Heart right ventricle (tissue), 16 donors: ENCODE results near the gene GEMIN8. TPM values are rescaled to one million over a fixed set of nuclear protein-coding genes. Genes with fewer than 3 reads are reported as not detected.

Experiments
- ATAC-seq, 8 donors: fragments of 200-7000 bp; cut with Tn5 transposase; one replicate each; pipeline ENCODE4 v1.9.1; 2020; ENCODE audit warnings: mild to moderate bottlenecking in 8 of 8, moderate library complexity in 8 of 8, moderate number of reproducible peaks in 1 of 8
- DNase-seq, 2 donors: peaks; one replicate each; pipeline ENCODE4 v3.0.0-alpha.2; 2020
- H3K27ac ChIP-seq, 10 donors: fragments of 200-600 bp; sonication (generic) in 2 of 10; one replicate each; pipeline versions ENCODE4 v1.5.0 to v1.8.0; 2020 to 2022; ENCODE audit warnings: mild to moderate bottlenecking in 3 of 10
- H3K27me3 ChIP-seq, 7 donors: fragments of 200-600 bp; one replicate each; pipeline ENCODE4 v1.8.0; 2021 to 2022; ENCODE audit warnings: mild to moderate bottlenecking in 2 of 7
- H3K36me3 ChIP-seq, 9 donors: fragments of 200-600 bp; sonication (generic) in 1 of 9; one replicate each; pipeline versions ENCODE4 v1.5.0 to v1.8.0; 2020 to 2022; ENCODE audit warnings: mild to moderate bottlenecking in 2 of 9
- H3K4me1 ChIP-seq, 9 donors: fragments of 200-600 bp; sonication (generic) in 1 of 9; one replicate each; pipeline versions ENCODE4 v1.5.0 to v1.8.0; 2020 to 2022; ENCODE audit warnings: mild to moderate bottlenecking in 4 of 9
- H3K4me3 ChIP-seq, 10 donors: fragments of 200-600 bp; sonication (generic) in 2 of 10; one replicate each; pipeline versions ENCODE4 v1.5.0 to v1.8.0; 2020 to 2022; ENCODE audit warnings: mild to moderate bottlenecking in 7 of 10, moderate library complexity in 2 of 10
- H3K9me3 ChIP-seq, 11 donors: fragments of 200-600 bp in 10 of 11; sonication (generic) in 2 of 11; one replicate each; pipeline versions ENCODE4 v1.5.0 to v1.8.0; 2013 to 2022; ENCODE audit warnings: mild to moderate bottlenecking in 2 of 11, control low read depth in 1 of 11, moderate library complexity in 1 of 11
- WGBS, 2 donors: extraction: QIAGEN DNeasy Blood & Tissue Kit; methylation state at CpG; one replicate each; pipeline ENCODE4 v1.1.7; 2013; ENCODE audit warnings: inconsistent platforms in 1 of 2; 5-methylcytosine and 5-hydroxymethylcytosine counted together
- intact Hi-C, 10 donors: fragments of 100-400 bp; cut with DNase I; formaldehyde crosslinking; loops; one replicate each; pipeline versions ENCODE4 v1.11.1 to v1.14.2; 2022
- polyA plus RNA-seq, 2 donors: library from polyadenylated mRNA; stranded (reverse); fragments of 200-250 nt; gene quantifications; one replicate each; pipeline ENCODE4 v1.2.3, GENCODE V29; 2013
- total RNA-seq, 10 donors: library from RNA; stranded (reverse); fragmentation: NEBNext Ultra II Directional in 3 of 10; extraction: Animal tissue kit (Norgen Biotek cat#: 25700) in 3 of 10; gene quantifications; one replicate each; pipeline versions ENCODE4 v1.2.1 to v1.2.4, GENCODE V29; 2021 to 2023
- TF ChIP-seq, protein P1 (sequence below), 9 donors: fragments of 200-600 bp; sonication (generic) in 2 of 9; IDR thresholded peaks; one replicate each; pipeline versions ENCODE4 v1.5.0 to v1.8.0; 2021 to 2022; ENCODE audit warnings: antibody characterized with exemption in 9 of 9, mild to moderate bottlenecking in 5 of 9, moderate library complexity in 1 of 9
- donor health status: Arrhythmogenic right ventricular cardiomyopathy.
- donor health status: ischemic (EF 13 %, LVEDD 7.1; RV severe dilation, severe dysfunction).
- donor health status: healthy with polysubstance abuse.
- donor health status: DM: no; HTN: yes; CAD: no.
- donor health status: DM: no; HTN: no; CAD: no.
- donor health status: ischemic (EF 25% LVEDD 6.9; RV normal size, moderate dysfunction).
- donor health status: ischemic (EF 25% LVEDD 5.7; RV mildly dilated, moderate dysfunction).
- donor health status: healthy.
- donor health status: DM: yes; HTN: yes; CAD: no.
- donor health status: Ischemic cardiomyopathy.
- donor health status: ischemic (EF 35%, LVEDD 5.7; RV mildly dilated, moderate dysfunction).
- donor health status: nonischemic (EF 11% LVEDD 7.7; RV severe dilation, severe dysfunction).
- donor health status: DM: yes; HTN: yes; CAD: no.
- donor health status: PGD.
- donor health status: ischemic (EF 29% LVEDD 5.4; RV normal size, mild dysfunction).
- donor health status: nonischemic (EF 23%, LVEDD 6.1; RV moderate dilation, normal function).

Gene GEMIN8
- total and polyA plus RNA-seq, 12 donors = 8.2 to 16.7 (median 13.6) TPM

DNA sequence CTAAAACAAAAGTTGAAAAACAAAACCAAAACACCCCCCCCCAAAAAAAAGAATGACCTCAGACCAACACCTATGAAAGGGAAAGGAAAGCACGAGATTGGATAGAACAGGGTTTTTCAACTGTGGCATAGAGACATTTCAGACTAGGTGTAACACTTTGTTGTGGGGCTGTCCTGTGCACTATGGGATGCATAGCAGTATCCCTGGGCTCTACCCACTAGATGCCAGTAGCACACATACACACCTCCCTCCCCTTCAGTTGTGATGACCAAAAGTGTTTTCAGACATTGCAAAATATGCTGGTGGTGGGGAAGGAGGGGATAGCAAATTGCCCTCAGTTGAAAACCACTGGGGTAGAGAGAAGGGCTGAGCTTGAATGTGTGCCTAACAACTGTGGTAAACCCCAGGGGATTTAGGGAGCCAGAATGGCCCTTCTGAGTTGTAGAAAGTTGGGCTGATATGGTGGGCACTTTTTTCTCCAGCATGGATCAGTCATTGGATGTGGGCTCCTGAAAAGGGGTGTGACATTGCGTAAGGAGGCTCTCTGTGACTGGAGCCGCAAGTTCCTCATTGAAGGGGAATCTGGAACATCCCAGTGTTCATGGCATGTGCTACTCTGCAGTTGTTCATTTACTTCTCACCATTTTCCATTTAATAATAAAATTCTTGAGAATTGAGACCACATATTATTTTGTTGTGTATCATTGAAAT lies 8.8 kb upstream of the GEMIN8 start:
- no peak for ATAC-seq
- no peaks in the 10 kb centered on the region for H3K9me3 ChIP-seq
- TF ChIP-seq, protein P1, sequence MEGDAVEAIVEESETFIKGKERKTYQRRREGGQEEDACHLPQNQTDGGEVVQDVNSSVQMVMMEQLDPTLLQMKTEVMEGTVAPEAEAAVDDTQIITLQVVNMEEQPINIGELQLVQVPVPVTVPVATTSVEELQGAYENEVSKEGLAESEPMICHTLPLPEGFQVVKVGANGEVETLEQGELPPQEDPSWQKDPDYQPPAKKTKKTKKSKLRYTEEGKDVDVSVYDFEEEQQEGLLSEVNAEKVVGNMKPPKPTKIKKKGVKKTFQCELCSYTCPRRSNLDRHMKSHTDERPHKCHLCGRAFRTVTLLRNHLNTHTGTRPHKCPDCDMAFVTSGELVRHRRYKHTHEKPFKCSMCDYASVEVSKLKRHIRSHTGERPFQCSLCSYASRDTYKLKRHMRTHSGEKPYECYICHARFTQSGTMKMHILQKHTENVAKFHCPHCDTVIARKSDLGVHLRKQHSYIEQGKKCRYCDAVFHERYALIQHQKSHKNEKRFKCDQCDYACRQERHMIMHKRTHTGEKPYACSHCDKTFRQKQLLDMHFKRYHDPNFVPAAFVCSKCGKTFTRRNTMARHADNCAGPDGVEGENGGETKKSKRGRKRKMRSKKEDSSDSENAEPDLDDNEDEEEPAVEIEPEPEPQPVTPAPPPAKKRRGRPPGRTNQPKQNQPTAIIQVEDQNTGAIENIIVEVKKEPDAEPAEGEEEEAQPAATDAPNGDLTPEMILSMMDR (IDR thresholded peaks at IDR 0.05) = no peak
- DNase-seq = no peak
- H3K36me3 ChIP-seq = no peaks in the 10 kb centered on the region
- no peak overlapping the region for H3K27ac ChIP-seq
- intact Hi-C loops = loop anchor here in 6 of 10 donors (2.0 to 10.0 kb wide), 10 partner anchors 274 to 1224 kb away; no protein-coding TSS in a partner anchor
- H3K4me1 ChIP-seq = peaks cover 0 to 3% (median 0%) of the 10 kb centered on the region in 9 donors
- no peak overlapping the region for H3K4me3 ChIP-seq
- WGBS, 2 donors = 65 to 69% methylated on average over 3 of the region's 3 CpGs
- H3K27me3 ChIP-seq = peaks cover 0 to 44% (median 0%) of the 10 kb centered on the region in 7 donors

DNA sequence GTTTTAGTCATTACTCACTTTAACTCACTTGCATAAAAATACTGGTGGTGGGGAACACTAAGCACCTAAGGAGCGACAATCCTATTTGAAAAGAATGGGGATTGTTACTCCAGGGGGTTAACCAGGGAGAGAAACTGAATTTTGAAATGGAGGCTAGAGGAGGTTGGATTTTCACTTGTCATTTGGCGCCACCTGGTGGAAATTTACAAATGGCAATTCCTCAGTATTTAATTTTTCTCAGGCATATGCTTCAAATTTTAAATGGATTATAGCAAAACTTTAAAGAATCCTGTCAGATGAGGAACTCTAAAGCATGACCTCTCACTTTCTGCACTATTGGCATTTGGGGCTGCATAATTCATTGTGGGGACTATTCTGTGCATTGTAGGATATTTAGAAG lies 2.7 kb upstream of the GEMIN8 start:
- TF ChIP-seq, protein P1 (IDR thresholded peaks at IDR 0.05) = peak; percentile 22 to 83 (median 66)
- peak overlapping the region in 1 of 10 donors; percentile 26 for H3K27ac ChIP-seq

GRCh38 chrX:14030174-14030530 lies 460 bp upstream of the GEMIN8 start:
- H3K27ac ChIP-seq = peak overlapping the region; percentile 55 to 90 (median 84)
- H3K27me3 ChIP-seq = peaks cover 0 to 55% (median 0%) of the 10 kb centered on the region in 7 donors
- H3K9me3 ChIP-seq = no peaks in the 10 kb centered on the region
- 0 to 1% methylated on average over 7 of the region's 7 CpGs for WGBS, 2 donors
- DNase-seq (no peak), ATAC-seq (no peak)
- TF ChIP-seq, protein P1 (IDR thresholded peaks at IDR 0.05) = no peak
- no peaks in the 10 kb centered on the region for H3K36me3 ChIP-seq
- intact Hi-C loops = loop anchor here (2.0 to 10.0 kb wide), 10 partner anchors 265 to 1215 kb away; no protein-coding TSS in a partner anchor
- peak overlapping the region; percentile 50 to 85 (median 72) for H3K4me3 ChIP-seq
- H3K4me1 ChIP-seq = peaks cover 0 to 31% (median 15%) of the 10 kb centered on the region in 9 donors

More for the DNA sequence above, 2.7 kb upstream of the GEMIN8 start:
- Histone ChIP-seq H3K9me3 (no peaks in the 10 kb centered on the region), H3K4me1 (peaks cover 0 to 24% (median 15%) of the 10 kb centered on the region in 9 donors), H3K36me3 (no peaks in the 10 kb centered on the region), H3K4me3 (no peak overlapping the region), H3K27me3 (peaks cover 0 to 66% (median 0%) of the 10 kb centered on the region in 7 donors)
- 3 to 4% methylated on average over 2 of the region's 2 CpGs for WGBS, 2 donors
- ATAC-seq (no peak), DNase-seq (peak in 1 of 2 donors; percentile 38)
- intact Hi-C loops = loop anchor here (1.0 to 10.0 kb wide), 14 partner anchors 268 to 1218 kb away; no protein-coding TSS in a partner anchor

DNA sequence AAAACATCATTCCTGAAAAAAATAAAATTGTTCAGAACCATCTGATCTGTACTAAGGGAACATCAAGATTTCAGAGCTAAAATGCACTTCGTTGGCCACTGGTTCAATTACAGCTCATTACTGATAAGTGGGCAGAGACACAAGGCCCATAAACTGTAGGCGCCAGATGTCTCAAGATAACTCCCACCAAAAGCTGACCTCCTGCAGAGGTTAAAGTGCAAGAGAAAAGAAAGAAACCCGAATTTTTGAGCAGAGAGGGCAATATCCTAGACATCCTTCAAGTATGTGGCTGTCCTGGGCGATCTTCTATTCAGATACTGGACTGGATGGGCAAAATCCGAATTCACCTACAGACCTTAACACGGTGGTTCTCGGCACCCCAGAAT lies 660 bp downstream of the GEMIN8 start:
- intact Hi-C loops = loop anchor here in 5 of 10 donors (5.0 to 10.0 kb wide), 6 partner anchors 124 to 1064 kb away; partner anchors contain the start of gene TCEANC (in 1 of the 5)
- WGBS, 2 donors = 5 to 8% methylated on average over 7 of the region's 7 CpGs
- TF ChIP-seq, protein P1 (IDR thresholded peaks at IDR 0.05) = no peak

More for the DNA sequence above, 660 bp downstream of the GEMIN8 start:
- H3K9me3 ChIP-seq = no peaks in the 10 kb centered on the region
- H3K4me3 ChIP-seq = peak overlapping the region; percentile 50 to 85 (median 72)
- peaks cover 0 to 47% (median 0%) of the 10 kb centered on the region in 7 donors for H3K27me3 ChIP-seq
- peaks cover 0 to 31% (median 15%) of the 10 kb centered on the region in 9 donors for H3K4me1 ChIP-seq
- H3K36me3 ChIP-seq = no peaks in the 10 kb centered on the region
- H3K27ac ChIP-seq = peak overlapping the region; percentile 55 to 90 (median 84)
- DNase-seq = no peak
- peak in 1 of 8 donors; percentile 2 for ATAC-seq
